ENCODE data around the gene TMEM208.

Gene TMEM208

GRCh38 chr16:67194260-67194659 lies 32.7 kb upstream of the TMEM208 start:
- Histone ChIP-seq H3K27me3 (no peaks in the 10 kb centered on the region), H3K4me1 (peaks cover 60 to 86% (median 70%) of the 10 kb centered on the region in 10 experiments), H3K9me3 (replicated peaks in 1 of 11) (no peaks in the 10 kb centered on the region), H3K36me3 (peaks cover 42 to 65% (median 61%) of the 10 kb centered on the region in 11 experiments), H3K9ac (peak overlapping the region; percentile 90 to 98 (median 95); a peak in 20 of 22 replicates), H3K4me2 (peak overlapping the region; percentile 94 to 100 (median 99); a peak in 18 of 22 replicates), H4K20me1 (peaks cover 28 to 71% (median 68%) of the 10 kb centered on the region in 11 experiments; a peak in 21 of 22 replicates), H3K4me3 (peak overlapping the region in 3 of 10 experiments; percentile 89 to 100 (median 96); a peak in 2 of 20 replicates), H3K27ac (peak overlapping the region in 5 of 11 experiments; percentile 15 to 94 (median 88); a peak in 7 of 22 replicates)
- no peak for TF ChIP-seq Cebpa-rat (IDR thresholded peaks at IDR 0.05)

GRCh38 chr16:67195676-67196075 lies 31.3 kb upstream of the TMEM208 start:
- H3K4me1 ChIP-seq: peaks cover 51 to 74% (median 62%) of the 10 kb centered on the region in 10 experiments
- H3K9me3 ChIP-seq (replicated peaks in 1 of 11): no peaks in the 10 kb centered on the region
- peaks cover 28 to 76% (median 69%) of the 10 kb centered on the region in 11 experiments; a peak in 21 of 22 replicates for H4K20me1 ChIP-seq
- no peak overlapping the region for H3K4me3 ChIP-seq
- H3K27ac ChIP-seq: no peak overlapping the region
- peak overlapping the region in 2 of 11 experiments; percentile 26 to 96; a peak in 2 of 22 replicates for H3K4me2 ChIP-seq
- no peaks in the 10 kb centered on the region for H3K27me3 ChIP-seq
- H3K9ac ChIP-seq: peak overlapping the region in 8 of 11 experiments; percentile 6 to 97 (median 47); a peak in 11 of 22 replicates
- peaks cover 49 to 77% (median 71%) of the 10 kb centered on the region in 11 experiments for H3K36me3 ChIP-seq
- no peak for TF ChIP-seq Cebpa-rat (IDR thresholded peaks at IDR 0.05)

- H4K20me1 ChIP-seq: peaks cover 28 to 86% (median 69%) of the 10 kb centered on the region in 11 experiments; a peak in 21 of 22 replicates
- H3K9ac ChIP-seq: peak overlapping the region in 10 of 11 experiments; percentile 29 to 57 (median 47); a peak in 13 of 22 replicates
- H3K4me2 ChIP-seq: peak overlapping the region in 10 of 11 experiments; percentile 8 to 64 (median 40); a peak in 16 of 22 replicates
- no peak overlapping the region for H3K27ac ChIP-seq
- peaks cover 39 to 62% (median 51%) of the 10 kb centered on the region in 10 experiments for H3K4me1 ChIP-seq
- no peaks in the 10 kb centered on the region for H3K27me3 ChIP-seq
- TF ChIP-seq Cebpa-rat (IDR thresholded peaks at IDR 0.05): no peak
- H3K36me3 ChIP-seq: peaks cover 59 to 89% (median 82%) of the 10 kb centered on the region in 11 experiments
- no peaks in the 10 kb centered on the region for H3K9me3 ChIP-seq (replicated peaks in 1 of 11)
- no peak overlapping the region for H3K4me3 ChIP-seq
Observed at GRCh38 chr16:67196881-67197280, 30.0 kb upstream of the TMEM208 start.

DNA sequence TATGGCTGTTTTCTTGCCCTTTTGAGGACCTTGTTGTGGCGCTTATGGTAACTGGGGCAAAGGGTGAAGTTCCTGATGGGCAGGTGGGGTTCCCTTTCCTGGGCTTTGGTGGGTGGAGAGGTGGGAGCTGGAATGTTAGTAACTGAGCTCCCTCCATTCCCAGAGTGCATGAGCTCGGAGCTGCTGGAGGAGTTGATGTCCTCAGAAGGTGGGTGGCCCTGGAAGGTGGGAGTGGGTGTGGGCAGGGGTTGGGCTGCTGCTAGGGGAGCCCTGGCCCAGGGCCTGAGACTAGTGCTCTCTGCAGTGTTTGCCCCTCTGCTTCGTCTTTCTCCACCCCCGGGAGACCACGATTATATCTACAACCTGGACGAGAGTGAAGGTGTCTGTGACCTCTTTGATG lies 29.2 kb upstream of the TMEM208 start:
- Histone ChIP-seq H3K4me2 (peak overlapping the region; percentile 18 to 64 (median 44); a peak in 20 of 22 replicates), H4K20me1 (peaks cover 28 to 92% (median 64%) of the 10 kb centered on the region in 11 experiments; a peak in 21 of 22 replicates), H3K27me3 (no peaks in the 10 kb centered on the region), H3K27ac (peak overlapping the region in 4 of 11 experiments; percentile 10 to 25 (median 14); a peak in 4 of 22 replicates), H3K9me3 (replicated peaks in 1 of 11) (no peaks in the 10 kb centered on the region), H3K9ac (peak overlapping the region in 10 of 11 experiments; percentile 11 to 57 (median 49); a peak in 16 of 22 replicates), H3K4me3 (no peak overlapping the region; a peak in 2 of 20 replicates), H3K36me3 (peaks cover 67 to 97% (median 90%) of the 10 kb centered on the region in 11 experiments), H3K4me1 (peaks cover 38 to 61% (median 51%) of the 10 kb centered on the region in 10 experiments)
- no peak for TF ChIP-seq Cebpa-rat (IDR thresholded peaks at IDR 0.05)

GRCh38 chr16:67198238-67198734 lies 28.6 kb upstream of the TMEM208 start:
- no peaks in the 10 kb centered on the region for H3K27me3 ChIP-seq
- H3K4me1 ChIP-seq: peaks cover 32 to 56% (median 45%) of the 10 kb centered on the region in 10 experiments
- H3K4me3 ChIP-seq: no peak overlapping the region; a peak in 1 of 20 replicates
- peak overlapping the region in 10 of 11 experiments; percentile 11 to 57 (median 49); a peak in 9 of 22 replicates for H3K9ac ChIP-seq
- peaks cover 28 to 92% (median 62%) of the 10 kb centered on the region in 11 experiments; a peak in 21 of 22 replicates for H4K20me1 ChIP-seq
- no peaks in the 10 kb centered on the region for H3K9me3 ChIP-seq (replicated peaks in 1 of 11)
- TF ChIP-seq Cebpa-rat (IDR thresholded peaks at IDR 0.05): no peak
- peak overlapping the region; percentile 18 to 64 (median 44) for H3K4me2 ChIP-seq
- H3K27ac ChIP-seq: peak overlapping the region in 5 of 11 experiments; percentile 10 to 25 (median 17); a peak in 4 of 22 replicates
- H3K36me3 ChIP-seq: peaks cover 73 to 97% (median 90%) of the 10 kb centered on the region in 11 experiments

DNA sequence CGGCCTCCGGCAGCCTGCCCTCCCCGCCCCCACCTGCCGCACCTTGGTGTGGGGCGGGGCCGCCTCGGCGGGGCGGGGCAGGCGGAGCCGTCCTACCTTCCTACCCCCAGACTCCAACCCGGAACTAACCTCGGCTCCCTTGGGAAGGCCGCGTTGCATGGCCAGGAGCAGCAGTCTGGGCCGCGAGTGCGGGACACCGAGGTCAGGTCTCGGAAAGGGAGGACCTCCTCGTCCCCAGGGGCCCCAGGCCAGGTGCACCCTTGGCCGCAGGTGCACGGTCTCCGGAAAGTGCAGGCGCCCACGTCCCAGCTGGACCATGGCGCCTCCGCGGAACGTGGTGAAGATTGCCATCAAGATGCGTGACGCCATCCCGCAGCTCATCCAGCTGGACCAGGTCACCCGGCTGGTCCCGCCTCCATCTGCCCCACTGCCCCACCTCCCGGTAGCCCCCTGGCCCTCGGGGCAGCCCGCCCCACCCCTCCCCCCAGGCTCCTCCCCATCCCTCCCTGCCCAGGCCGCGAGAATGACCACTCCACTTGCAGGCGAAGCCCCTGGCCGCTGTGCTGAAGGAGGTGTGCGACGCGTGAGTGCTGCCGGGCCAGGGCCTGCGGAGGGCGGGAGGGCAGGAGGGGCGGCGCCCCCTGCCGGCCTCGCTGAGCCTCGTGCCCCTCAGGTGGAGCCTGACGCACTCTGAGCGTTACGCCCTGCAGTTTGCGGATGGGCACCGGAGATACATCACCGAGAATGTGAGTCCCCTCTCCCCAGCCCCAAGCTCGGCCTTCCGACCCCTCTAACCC lies 27.7 kb upstream of the TMEM208 start, which contains the start of gene ELMO3:
Gene ELMO3, plus strand, starts transcription at position 121 of the 797 bp plus-strand sequence. Its CDS starts 196 bp downstream, at position 317.
- H3K36me3 ChIP-seq: peaks cover 78 to 97% (median 91%) of the 10 kb centered on the region in 11 experiments
- H3K9me3 ChIP-seq (replicated peaks in 1 of 11): no peaks in the 10 kb centered on the region
- no peaks in the 10 kb centered on the region for H3K27me3 ChIP-seq
- TF ChIP-seq Cebpa-rat (IDR thresholded peaks at IDR 0.05): no peak
- peak within 1 kb of the TSS in 10 of 11 experiments; percentile 11 to 57 (median 49); a peak in 14 of 22 replicates for H3K9ac ChIP-seq
- no peak within 1 kb of the TSS; a peak in 1 of 20 replicates for H3K4me3 ChIP-seq
- peak within 1 kb of the TSS; percentile 18 to 64 (median 44) for H3K4me2 ChIP-seq
- H3K4me1 ChIP-seq: peaks cover 23 to 46% (median 36%) of the 10 kb centered on the region in 10 experiments
- H3K27ac ChIP-seq: peak within 1 kb of the TSS in 5 of 11 experiments; percentile 10 to 25 (median 17); a peak in 4 of 22 replicates
- peaks cover 28 to 92% (median 53%) of the 10 kb centered on the region in 11 experiments; a peak in 21 of 22 replicates for H4K20me1 ChIP-seq

GRCh38 chr16:67199808-67200198 lies 27.1 kb upstream of the TMEM208 start:
- H3K27ac ChIP-seq: no peak overlapping the region
- H3K4me1 ChIP-seq: peaks cover 20 to 40% (median 31%) of the 10 kb centered on the region in 10 experiments
- no peak overlapping the region for H3K4me3 ChIP-seq
- no peak overlapping the region for H3K9ac ChIP-seq
- H4K20me1 ChIP-seq: peaks cover 23 to 91% (median 49%) of the 10 kb centered on the region in 11 experiments; a peak in 21 of 22 replicates
- TF ChIP-seq Cebpa-rat (IDR thresholded peaks at IDR 0.05): no peak
- H3K36me3 ChIP-seq: peaks cover 76 to 97% (median 91%) of the 10 kb centered on the region in 11 experiments
- no peaks in the 10 kb centered on the region for H3K27me3 ChIP-seq
- no peak overlapping the region for H3K4me2 ChIP-seq
- H3K9me3 ChIP-seq (replicated peaks in 1 of 11): no peaks in the 10 kb centered on the region

- Histone ChIP-seq H3K27ac (no peak overlapping the region), H3K9ac (no peak overlapping the region), H3K9me3 (replicated peaks in 1 of 11) (no peaks in the 10 kb centered on the region), H3K4me2 (no peak overlapping the region), H4K20me1 (peaks cover 19 to 85% (median 43%) of the 10 kb centered on the region in 11 experiments; a peak in 21 of 22 replicates), H3K4me3 (no peak overlapping the region), H3K27me3 (no peaks in the 10 kb centered on the region), H3K4me1 (peaks cover 20 to 35% (median 29%) of the 10 kb centered on the region in 10 experiments), H3K36me3 (peaks cover 69 to 94% (median 87%) of the 10 kb centered on the region in 11 experiments)
- no peak for TF ChIP-seq Cebpa-rat (IDR thresholded peaks at IDR 0.05)
Observed at GRCh38 chr16:67200491-67200890, 26.4 kb upstream of the TMEM208 start.
